HG02870 (cell line): Measurements from ENCODE around the gene SLC22A23.
A peak's percentile ranks its signal among the peaks of the same experiment; 100 is the strongest.
"Not testable (repeated sequence)": the region's sequence is repeated elsewhere in the genome, so short reads cannot be mapped to it uniquely, and the experiment has no call there.

ENCODE experiments used
- ATAC-seq: cut with Tn5 transposase; IDR thresholded peaks from one replicate; pipeline ENCODE4 v1.9.1; 2021; ENCODE audit warnings: mild to moderate bottlenecking, moderate library complexity; ENCODE audit not compliant: unreplicated experiment

Gene SLC22A23

GRCh38 chr6:3386374-3386857 is 70.4 kb downstream of the SLC22A23 start:
- no peak for ATAC-seq

GRCh38 chr6:3385660-3386151 is 71.1 kb downstream of the SLC22A23 start:
- ATAC-seq = no peak

- ATAC-seq = not testable (repeated sequence)
These were observed 71.7 kb downstream of the SLC22A23 start for GRCh38 chr6:3385181-3385580.

GRCh38 chr6:3384241-3385143 is 72.4 kb downstream of the SLC22A23 start:
- no peak for ATAC-seq

GRCh38 chr6:3383525-3383924 is 73.3 kb downstream of the SLC22A23 start:
- ATAC-seq = peak; percentile 46

DNA sequence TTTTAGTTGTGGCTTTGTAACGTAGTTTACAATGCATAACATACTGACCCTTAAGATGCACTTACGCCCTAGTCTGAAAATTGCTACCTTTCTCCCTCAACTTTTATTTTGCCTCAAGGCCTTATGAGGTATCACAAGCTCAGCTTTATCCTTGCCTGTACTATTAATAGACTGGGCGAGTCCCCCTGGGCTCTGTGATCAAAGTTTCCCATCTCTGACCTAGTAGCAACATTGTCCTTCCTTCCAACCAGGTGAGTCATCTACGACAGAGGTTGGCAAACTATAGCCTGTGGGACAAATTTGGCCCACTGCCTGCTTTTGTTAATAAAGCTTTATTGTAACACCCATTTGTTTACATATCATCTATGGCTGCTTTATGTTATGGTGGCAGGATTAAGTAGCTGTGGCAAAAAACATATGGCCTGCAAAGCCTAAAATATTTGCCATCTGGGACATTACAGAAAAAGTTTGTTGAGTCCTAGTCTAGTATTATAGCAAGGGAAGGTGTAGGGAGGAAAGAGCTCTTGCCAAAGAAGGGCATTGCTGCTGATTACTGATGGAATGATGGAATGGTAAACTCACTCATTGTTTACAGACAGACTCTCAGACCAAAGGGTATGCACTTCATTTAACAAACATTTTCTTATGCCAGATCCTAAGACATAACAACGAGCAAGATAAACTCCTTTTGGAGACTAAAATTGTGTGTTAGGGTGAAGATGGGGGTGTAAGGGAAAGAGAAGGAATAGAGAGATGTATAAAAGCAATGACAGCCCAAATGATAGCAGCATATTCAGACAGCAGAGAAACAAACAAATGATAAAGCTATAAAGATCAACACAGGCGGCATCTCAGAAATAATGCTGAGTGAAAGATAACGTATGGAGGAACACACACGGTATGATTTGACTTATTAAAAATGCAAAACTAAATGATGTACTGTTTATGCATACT is 74.2 kb downstream of the SLC22A23 start:
- no peak for ATAC-seq

GRCh38 chr6:3381233-3381921 is 75.5 kb downstream of the SLC22A23 start:
- no peak for ATAC-seq

DNA sequence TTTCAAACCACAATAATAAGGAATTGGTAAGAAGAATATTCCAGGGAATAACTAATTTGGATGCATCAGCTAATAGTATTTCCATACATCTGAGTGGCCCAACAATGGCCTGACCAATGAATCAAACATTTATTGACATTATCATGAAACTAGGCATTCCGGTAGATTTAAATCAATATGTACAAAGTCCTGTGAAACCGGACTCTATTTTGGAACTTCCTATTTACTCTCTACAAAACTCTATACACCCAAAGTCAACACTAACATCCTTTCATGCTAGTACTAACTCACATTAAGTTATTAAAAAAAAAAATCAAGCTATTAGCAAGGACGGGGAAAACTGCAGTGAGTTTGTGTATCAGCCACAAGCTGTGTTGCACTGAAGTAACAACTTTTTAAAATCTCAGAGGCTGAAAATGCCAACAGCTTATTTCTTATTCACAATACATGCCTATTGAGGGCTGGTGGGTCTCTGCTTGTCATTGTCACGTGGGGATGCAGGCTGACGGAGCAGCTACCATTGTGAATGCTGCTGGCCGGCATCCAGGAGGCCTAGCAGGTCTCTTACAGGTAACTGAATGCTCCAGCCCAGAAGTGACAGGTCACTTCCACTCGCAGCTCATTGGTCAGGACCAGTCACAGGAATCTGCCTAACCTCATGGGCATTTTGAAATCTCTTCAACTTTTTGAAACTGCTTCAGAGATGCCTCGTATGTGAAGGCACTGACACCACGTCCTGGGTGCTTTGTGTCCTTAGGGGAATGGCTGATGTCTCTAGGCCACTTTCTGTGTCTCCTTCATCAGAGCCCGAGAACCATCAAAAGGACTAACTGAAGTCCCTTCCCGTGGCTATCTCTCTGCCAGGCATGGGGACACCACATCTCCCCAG is 76.3 kb downstream of the SLC22A23 start:
- ATAC-seq = no peak

GRCh38 chr6:3379482-3380060 is 77.3 kb downstream of the SLC22A23 start:
- no peak for ATAC-seq

DNA sequence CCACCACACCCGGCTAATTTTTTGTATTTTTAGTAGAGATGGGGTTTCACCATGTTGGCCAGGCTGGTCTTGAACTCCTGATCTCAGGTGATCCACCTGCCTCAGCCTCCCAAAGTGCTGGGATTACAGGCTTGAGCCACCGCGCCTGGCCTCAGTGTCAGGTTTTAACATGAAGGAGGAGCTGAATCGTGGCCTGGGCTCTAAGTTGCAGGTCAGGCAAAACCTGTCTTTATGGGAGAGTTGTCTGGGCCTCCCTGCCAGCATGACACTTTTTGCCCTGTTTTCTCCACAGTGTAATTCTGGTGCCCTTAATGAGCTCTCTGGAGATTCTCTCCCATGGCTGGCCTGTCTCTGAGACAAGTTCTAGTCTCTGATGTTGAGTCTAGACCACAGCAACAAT is 78.0 kb downstream of the SLC22A23 start:
- not testable (repeated sequence) for ATAC-seq

DNA sequence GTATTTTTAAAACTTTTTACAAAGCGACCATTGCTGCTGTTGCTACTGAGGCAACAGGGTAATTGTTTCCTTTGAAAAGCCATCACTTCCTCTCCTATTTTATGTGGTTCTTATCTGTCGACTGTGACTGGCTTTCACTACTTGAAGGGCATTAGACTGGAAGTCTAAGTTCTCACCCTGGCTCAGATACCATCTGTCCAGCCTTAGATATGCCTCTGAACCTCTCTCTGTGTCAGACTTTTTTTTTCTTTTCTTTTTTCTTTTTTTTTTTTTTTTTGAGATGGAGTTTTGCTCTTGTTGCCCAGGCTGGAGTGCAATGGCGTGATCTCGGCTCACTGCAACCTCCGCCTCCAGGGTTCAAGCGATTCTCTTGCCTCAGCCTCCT is 78.5 kb downstream of the SLC22A23 start:
- not testable (repeated sequence) for ATAC-seq

DNA sequence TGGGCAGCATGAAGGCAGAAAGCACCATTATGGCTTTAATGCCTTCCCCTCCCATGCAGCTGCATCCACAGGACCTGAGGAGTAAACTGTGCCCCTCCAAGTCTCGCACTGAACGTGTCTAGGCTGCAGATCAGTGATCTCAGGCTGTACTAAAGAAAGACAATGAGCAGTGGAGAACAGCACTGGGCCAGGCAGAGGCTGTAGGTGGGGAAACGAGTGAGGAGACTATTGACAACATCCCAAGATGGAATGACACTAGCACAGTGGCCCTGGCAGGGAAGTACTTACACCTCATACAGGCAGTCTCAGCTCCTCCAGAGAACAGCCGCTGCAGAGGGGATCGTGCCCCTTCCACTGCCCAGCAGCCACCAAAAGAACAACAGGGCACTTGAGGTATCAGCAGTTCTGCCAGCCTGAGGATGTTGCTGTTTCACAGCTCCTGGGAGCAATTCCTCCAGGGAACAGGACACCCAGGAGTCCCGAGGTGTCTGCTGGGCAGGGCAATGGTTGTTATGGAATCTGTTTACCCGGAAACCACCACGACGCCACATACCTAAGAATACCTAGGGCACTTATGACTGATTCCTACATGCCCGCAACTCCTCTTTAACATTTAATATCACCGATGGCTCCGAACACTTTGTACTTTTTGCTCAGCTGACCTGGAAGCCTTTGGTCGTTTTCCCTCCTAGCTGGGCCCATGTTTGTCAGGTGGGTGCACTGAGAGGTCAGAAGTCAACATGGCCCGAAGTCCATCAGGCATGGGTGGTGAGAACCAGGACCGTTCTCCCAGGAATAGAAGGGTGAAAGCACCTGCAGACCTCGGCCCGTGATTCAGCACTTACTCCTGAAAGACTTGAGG is 79.1 kb downstream of the SLC22A23 start:
- no peak for ATAC-seq

GRCh38 chr6:3376893-3377535 is 79.8 kb downstream of the SLC22A23 start:
- ATAC-seq = no peak

DNA sequence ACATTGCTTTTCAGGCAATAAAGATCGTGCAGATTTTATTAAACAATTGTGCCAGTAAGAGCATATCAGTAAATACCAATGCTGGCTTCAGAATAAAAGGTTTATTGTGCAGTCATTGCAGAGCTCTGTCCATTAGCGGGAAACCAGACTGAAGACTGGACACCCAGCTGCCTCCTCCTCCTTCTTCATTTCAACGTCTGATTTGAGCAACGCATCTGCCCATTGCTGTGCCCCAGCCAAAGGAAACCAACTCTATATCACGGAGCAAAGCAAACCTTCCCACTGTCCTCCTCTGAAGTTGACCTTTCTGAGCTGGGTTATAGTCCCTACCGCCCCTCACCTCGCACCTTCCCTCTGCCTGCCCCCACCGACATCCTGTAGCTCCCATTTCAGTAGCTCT is 80.8 kb downstream of the SLC22A23 start:
- ATAC-seq = no peak

DNA sequence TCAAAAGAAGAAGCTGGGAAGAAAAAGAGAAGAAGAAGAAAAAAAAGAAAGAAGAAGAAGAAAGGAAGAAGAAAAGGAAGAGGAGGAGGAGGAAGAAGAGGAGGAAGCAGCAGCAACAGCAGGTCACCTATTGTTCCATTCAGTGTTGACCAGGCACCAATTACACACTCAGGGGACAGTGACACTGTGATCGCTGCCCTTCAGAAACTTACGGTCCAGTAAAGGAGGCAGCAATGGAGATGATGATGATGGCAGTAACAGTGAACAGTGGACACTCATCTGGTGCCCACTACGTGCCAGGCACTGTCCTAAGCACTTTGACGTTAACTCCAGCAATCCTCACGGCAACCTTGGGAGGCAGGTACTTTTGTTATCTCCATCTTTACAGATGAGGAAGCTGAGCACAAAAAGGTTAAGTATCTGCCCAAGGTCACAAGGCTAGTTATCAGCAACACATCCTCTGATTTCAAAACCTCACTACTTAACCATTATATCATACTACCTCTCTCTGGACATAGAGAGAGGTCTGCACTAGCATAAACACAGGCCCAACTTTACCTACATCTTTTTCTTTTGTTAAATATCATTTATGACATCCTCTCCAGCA is 83.2 kb downstream of the SLC22A23 start:
- ATAC-seq = no peak

GRCh38 chr6:3372912-3373554 is 83.8 kb downstream of the SLC22A23 start:
- no peak for ATAC-seq
